ES-I3 (cell line): ENCODE data around the gene NOD2.

Source experiments
- H3K36me3 ChIP-seq: 2 replicates; pipeline ENCODE4 v1.6.1; 2013; ENCODE audit warnings: mild to moderate bottlenecking, low read length, control low read depth, moderate library complexity; ENCODE audit not compliant: insufficient read depth
- H3K4me1 ChIP-seq: 2 replicates; pipeline ENCODE4 v1.6.1; 2013; ENCODE audit warnings: mild to moderate bottlenecking, control low read depth, low read length; ENCODE audit not compliant: insufficient read depth
- H3K9ac ChIP-seq: 2 replicates; pipeline ENCODE4 v1.6.1; 2013; ENCODE audit warnings: low read depth, mild to moderate bottlenecking, low read length, moderate library complexity
- H3K9me3 ChIP-seq: 2 replicates; pipeline ENCODE4 v1.6.1; 2013; ENCODE audit warnings: mild to moderate bottlenecking, low read length, moderate library complexity; ENCODE audit not compliant: control insufficient read depth, insufficient read depth

The NOD2 gene

GRCh38 chr16:50774405-50774804 lies 81.0 kb downstream of the NOD2 start:
- Histone ChIP-seq H3K36me3 (no peaks in the 10 kb centered on the region), H3K9ac (no peak overlapping the region), H3K4me1 (no peaks in the 10 kb centered on the region), H3K9me3 (no peaks in the 10 kb centered on the region)

DNA sequence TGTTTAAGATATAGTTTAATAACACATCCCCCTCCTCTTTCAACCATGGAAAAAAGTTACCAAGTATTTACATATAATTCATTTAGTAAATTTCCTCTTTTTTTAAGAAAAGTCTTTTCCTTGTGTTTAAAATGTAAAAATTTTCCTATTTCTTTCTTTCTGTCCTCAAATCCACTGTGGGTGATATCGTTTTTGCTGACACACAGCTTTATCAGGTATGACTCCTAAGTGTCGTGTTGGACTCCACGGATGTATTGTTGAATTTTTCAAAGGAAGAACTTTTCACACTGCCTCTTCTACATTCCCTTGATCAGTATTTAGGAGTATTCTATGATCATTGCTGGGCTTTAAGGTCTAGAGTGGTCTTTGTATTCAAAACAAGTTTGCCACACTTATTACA lies 81.6 kb downstream of the NOD2 start:
- Histone ChIP-seq H3K4me1 (no peaks in the 10 kb centered on the region), H3K9ac (no peak overlapping the region), H3K36me3 (no peaks in the 10 kb centered on the region), H3K9me3 (no peaks in the 10 kb centered on the region)

- H3K9me3 ChIP-seq: no peaks in the 10 kb centered on the region
- no peak overlapping the region for H3K9ac ChIP-seq
- no peaks in the 10 kb centered on the region for H3K36me3 ChIP-seq
- no peaks in the 10 kb centered on the region for H3K4me1 ChIP-seq
Observed at GRCh38 chr16:50776037-50776436, 82.6 kb downstream of the NOD2 start.

- Histone ChIP-seq H3K4me1 (no peaks in the 10 kb centered on the region), H3K36me3 (no peaks in the 10 kb centered on the region), H3K9ac (no peak overlapping the region), H3K9me3 (no peaks in the 10 kb centered on the region)
Observed at GRCh38 chr16:50778284-50779163, 85.1 kb downstream of the NOD2 start.

GRCh38 chr16:50781043-50781442 lies 87.6 kb downstream of the NOD2 start:
- Histone ChIP-seq H3K9ac (no peak overlapping the region), H3K36me3 (no peaks in the 10 kb centered on the region), H3K4me1 (no peaks in the 10 kb centered on the region), H3K9me3 (no peaks in the 10 kb centered on the region)

DNA sequence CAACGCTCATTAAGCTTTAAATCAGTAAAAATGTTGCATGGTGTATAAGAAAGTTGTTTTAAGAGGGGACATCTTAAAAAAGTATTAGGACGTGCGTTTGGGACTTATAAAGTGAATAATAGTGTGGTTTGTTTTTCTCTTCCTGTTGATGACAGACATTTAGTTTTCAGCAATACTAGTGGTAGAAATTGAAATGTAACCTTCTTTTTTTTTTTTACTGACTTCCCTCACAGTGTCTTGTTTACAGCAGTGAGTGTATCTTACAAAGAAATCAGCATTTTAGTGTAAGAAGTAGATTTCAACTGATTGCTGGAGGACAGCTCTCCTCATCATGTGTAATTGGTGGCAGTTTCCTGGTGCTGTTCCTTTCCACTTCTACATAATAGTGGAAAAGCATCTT lies 88.1 kb downstream of the NOD2 start:
- no peak overlapping the region for H3K9ac ChIP-seq
- no peaks in the 10 kb centered on the region for H3K9me3 ChIP-seq
- no peaks in the 10 kb centered on the region for H3K36me3 ChIP-seq
- H3K4me1 ChIP-seq: no peaks in the 10 kb centered on the region
